GM18520 (cell line): Measurements from ENCODE around the gene ACTN3.
A peak's percentile ranks its signal among the peaks of the same experiment; 100 is the strongest.
"Not testable (repeated sequence)": the region's sequence is repeated elsewhere in the genome, so short reads cannot be mapped to it uniquely, and the experiment has no call there.

Experiments
- ATAC-seq: cut with Tn5 transposase; IDR thresholded peaks from one replicate; pipeline ENCODE4 v1.9.1; 2021; ENCODE audit not compliant: unreplicated experiment

Gene ACTN3

GRCh38 chr11:66564538-66564937, 17.8 kb downstream of the ACTN3 start:
- ATAC-seq = no peak

- no peak for ATAC-seq
Measured at GRCh38 chr11:66564984-66565383, 18.3 kb downstream of the ACTN3 start.

GRCh38 chr11:66566221-66566620, 19.5 kb downstream of the ACTN3 start:
- no peak for ATAC-seq

GRCh38 chr11:66567787-66568123, 21.1 kb downstream of the ACTN3 start:
- ATAC-seq = no peak

GRCh38 chr11:66568124-66568916, 21.6 kb downstream of the ACTN3 start, which contains the start of gene CTSF:
Gene CTSF (minus strand): TSS chr11:66568606. CDS start chr11:66568486, 120 bp downstream.
- ATAC-seq = no peak

GRCh38 chr11:66569076-66569475, 22.4 kb downstream of the ACTN3 start:
- no peak for ATAC-seq

GRCh38 chr11:66570079-66570849, 23.6 kb downstream of the ACTN3 start:
- no peak for ATAC-seq

GRCh38 chr11:66570850-66571180, 24.1 kb downstream of the ACTN3 start:
- no peak for ATAC-seq

GRCh38 chr11:66579017-66579606, 32.4 kb downstream of the ACTN3 start:
- ATAC-seq = no peak

- ATAC-seq = no peak
Measured at GRCh38 chr11:66580803-66581202, 34.1 kb downstream of the ACTN3 start.

- ATAC-seq = no peak
Measured at GRCh38 chr11:66581261-66581660, 34.6 kb downstream of the ACTN3 start.

- ATAC-seq = not testable (repeated sequence)
Measured at GRCh38 chr11:66582565-66583147, 36.0 kb downstream of the ACTN3 start.

- not testable (repeated sequence) for ATAC-seq
Measured at GRCh38 chr11:66585447-66585846, 38.7 kb downstream of the ACTN3 start.

- no peak for ATAC-seq
Measured at GRCh38 chr11:66586136-66586535, 39.4 kb downstream of the ACTN3 start.

GRCh38 chr11:66589315-66589714, 42.6 kb downstream of the ACTN3 start:
- ATAC-seq = not testable (repeated sequence)

- ATAC-seq = no peak
Measured at GRCh38 chr11:66589996-66590675, 43.4 kb downstream of the ACTN3 start.

GRCh38 chr11:66591175-66591574, 44.5 kb downstream of the ACTN3 start:
- ATAC-seq = no peak

GRCh38 chr11:66592457-66593302, 46.0 kb downstream of the ACTN3 start, which contains the start of the genes CCDC87 and CCS:
Gene CCDC87 (minus strand): TSS chr11:66593063. CDS start chr11:66593015, 48 bp downstream.
Gene CCS (plus strand): TSS chr11:66593185. CDS start chr11:66593262, 77 bp downstream.
- ATAC-seq = peak; percentile 92

GRCh38 chr11:66593303-66593635, 46.6 kb downstream of the ACTN3 start:
- no peak for ATAC-seq

- no peak for ATAC-seq
Measured at GRCh38 chr11:66593650-66594049, 46.9 kb downstream of the ACTN3 start.
